ENCODE data around the gene CYLD.

DNA sequence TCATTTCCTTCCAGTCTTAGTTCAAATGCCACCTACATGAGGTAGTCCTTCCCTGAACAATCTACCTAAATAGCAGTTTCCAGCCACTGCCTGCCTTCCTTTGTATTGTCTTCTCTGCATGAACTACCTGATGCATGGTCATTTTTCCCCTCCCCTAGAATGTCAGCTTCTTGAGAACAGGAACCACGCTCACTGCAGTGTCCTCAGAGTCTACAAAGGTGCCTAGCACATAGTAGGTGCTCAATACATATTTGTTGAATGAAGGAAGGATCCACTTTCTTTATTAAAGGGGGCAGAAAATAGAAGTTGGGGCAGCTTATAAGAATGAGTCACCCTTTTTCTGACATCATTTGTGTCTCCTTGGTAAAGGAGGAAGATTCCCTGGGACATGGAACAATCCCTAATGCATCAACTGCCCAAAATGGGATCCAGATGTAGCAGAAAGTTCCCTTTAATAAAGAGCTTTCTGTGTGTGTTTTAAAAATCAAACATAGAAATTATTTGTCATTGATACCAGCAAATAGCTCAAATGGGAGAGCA is 4.4 kb upstream of the CYLD start:
- TF ChIP-seq, protein P1, sequence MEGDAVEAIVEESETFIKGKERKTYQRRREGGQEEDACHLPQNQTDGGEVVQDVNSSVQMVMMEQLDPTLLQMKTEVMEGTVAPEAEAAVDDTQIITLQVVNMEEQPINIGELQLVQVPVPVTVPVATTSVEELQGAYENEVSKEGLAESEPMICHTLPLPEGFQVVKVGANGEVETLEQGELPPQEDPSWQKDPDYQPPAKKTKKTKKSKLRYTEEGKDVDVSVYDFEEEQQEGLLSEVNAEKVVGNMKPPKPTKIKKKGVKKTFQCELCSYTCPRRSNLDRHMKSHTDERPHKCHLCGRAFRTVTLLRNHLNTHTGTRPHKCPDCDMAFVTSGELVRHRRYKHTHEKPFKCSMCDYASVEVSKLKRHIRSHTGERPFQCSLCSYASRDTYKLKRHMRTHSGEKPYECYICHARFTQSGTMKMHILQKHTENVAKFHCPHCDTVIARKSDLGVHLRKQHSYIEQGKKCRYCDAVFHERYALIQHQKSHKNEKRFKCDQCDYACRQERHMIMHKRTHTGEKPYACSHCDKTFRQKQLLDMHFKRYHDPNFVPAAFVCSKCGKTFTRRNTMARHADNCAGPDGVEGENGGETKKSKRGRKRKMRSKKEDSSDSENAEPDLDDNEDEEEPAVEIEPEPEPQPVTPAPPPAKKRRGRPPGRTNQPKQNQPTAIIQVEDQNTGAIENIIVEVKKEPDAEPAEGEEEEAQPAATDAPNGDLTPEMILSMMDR (IDR thresholded peaks at IDR 0.05), result no peak
- TF ChIP-seq POLR2A (IDR thresholded peaks at IDR 0.05), result no peak
